GM23338 (cell line): ENCODE measurements around the gene NLRP7. TPM values are rescaled to one million over a fixed set of nuclear protein-coding genes. Genes with fewer than 3 reads are reported as not detected.
"Not testable (repeated sequence)": the region's sequence is repeated elsewhere in the genome, so short reads cannot be mapped to it uniquely, and the experiment has no call there.

Experiments used
- ATAC-seq: fragments of 200-7000 bp; cut with Tn5 transposase; 3 replicates; pipeline ENCODE4 v1.9.1; 2020
- DNase-seq: peaks from one replicate; pipeline ENCODE4 v3.0.0-alpha.2; 2015; ENCODE audit warnings: low spot score
- H2AFZ ChIP-seq: fragments of 200-600 bp; sonication (generic); 2 replicates; pipeline ENCODE4 v1.8.0; 2016; ENCODE audit warnings: antibody characterized with exemption, mild to moderate bottlenecking, moderate library complexity
- H3F3A ChIP-seq: fragments of 200-600 bp; sonication (generic); replicated peaks from 2 replicates; pipeline ENCODE4 v1.8.0; 2017; ENCODE audit warnings: antibody characterized with exemption, mixed run types, low read depth
- H3K27ac ChIP-seq: fragments of 200-600 bp; sonication (generic); 2 replicates; pipeline ENCODE4 v1.6.1; 2016; ENCODE audit warnings: low read depth
- H3K27me3 ChIP-seq: fragments of 200-600 bp; sonication (generic); 2 replicates; pipeline ENCODE4 v1.8.0; 2016; ENCODE audit warnings: mild to moderate bottlenecking, mixed run types, moderate library complexity; ENCODE audit not compliant: insufficient read depth
- H3K36me3 ChIP-seq: fragments of 200-600 bp; sonication (generic); 2 replicates; pipeline ENCODE4 v1.8.0; 2016; ENCODE audit warnings: mild to moderate bottlenecking; ENCODE audit not compliant: insufficient read depth
- H3K4me1 ChIP-seq: fragments of 200-600 bp; sonication (generic); 2 replicates; pipeline ENCODE4 v1.8.0; 2016; ENCODE audit warnings: mild to moderate bottlenecking, moderate library complexity; ENCODE audit not compliant: insufficient read depth
- H3K4me2 ChIP-seq: fragments of 200-600 bp; sonication (generic); 2 replicates; pipeline ENCODE4 v1.7.1; 2017; ENCODE audit warnings: mixed run types
- H3K4me3 ChIP-seq: fragments of 200-600 bp; sonication (generic); 2 replicates; pipeline ENCODE4 v1.6.1; 2016; ENCODE audit warnings: mixed run types
- H3K79me2 ChIP-seq: fragments of 200-600 bp; sonication (generic); replicated peaks from 2 replicates; pipeline ENCODE4 v1.8.0; 2017; ENCODE audit warnings: mild to moderate bottlenecking; ENCODE audit not compliant: insufficient read depth
- H3K9me2 ChIP-seq: fragments of 200-600 bp; sonication (generic); 2 replicates; pipeline ENCODE4 v1.8.0; 2017; ENCODE audit not compliant: insufficient read depth
- H4K20me1 ChIP-seq: fragments of 200-600 bp; sonication (generic); replicated peaks from 2 replicates; pipeline ENCODE4 v1.8.0; 2017; ENCODE audit warnings: mild to moderate bottlenecking; ENCODE audit not compliant: insufficient read depth
- H3K27ac Mint-ChIP-seq: 2 replicates; pipeline ENCODE4 v1.8.0; 2020; ENCODE audit warnings: inconsistent platforms, mild to moderate bottlenecking, moderate library complexity, mixed read lengths
- H3K27me3 Mint-ChIP-seq: 3 replicates; pipeline ENCODE4 v1.8.0; 2022; ENCODE audit warnings: low read depth, mild to moderate bottlenecking, moderate library complexity, mixed read lengths, inconsistent platforms; ENCODE audit not compliant: insufficient read depth, poor library complexity
- H3K36me3 Mint-ChIP-seq: 3 replicates; pipeline ENCODE4 v1.8.0; 2021; ENCODE audit warnings: low read depth, mild to moderate bottlenecking, inconsistent platforms, moderate library complexity, mixed read lengths
- H3K4me1 Mint-ChIP-seq: 3 replicates; pipeline ENCODE4 v1.8.0; 2020; ENCODE audit warnings: mild to moderate bottlenecking, inconsistent platforms, mixed read lengths
- H3K4me3 Mint-ChIP-seq: 3 replicates; pipeline ENCODE4 v1.8.0; 2021; ENCODE audit warnings: moderate library complexity, mild to moderate bottlenecking, inconsistent platforms, mixed read lengths
- H3K9me3 Mint-ChIP-seq: 3 replicates; pipeline ENCODE4 v1.8.0; 2020; ENCODE audit warnings: moderate library complexity, mild to moderate bottlenecking, inconsistent platforms, mixed read lengths
- CREB1 ChIP-seq: fragments of 250-450 bp; sonication (Bioruptor Pico); IDR thresholded peaks from 2 replicates; pipeline ENCODE4 v1.5.0; 2020; ENCODE audit warnings: low read depth, mild to moderate bottlenecking, moderate library complexity
- EZH2phosphoT487 ChIP-seq: fragments of 200-600 bp; sonication (generic); IDR thresholded peaks from one replicate; pipeline ENCODE4 v1.8.1; 2018; ENCODE audit warnings: antibody characterized with exemption; ENCODE audit not compliant: unreplicated experiment
- POLR2AphosphoS5 ChIP-seq: IDR thresholded peaks from 2 replicates; pipeline ENCODE4 v1.6.1; 2016; ENCODE audit warnings: antibody characterized with exemption, low read depth
- ZNF114 ChIP-seq: fragments of 250-450 bp; sonication (Bioruptor Pico); IDR thresholded peaks from 2 replicates; pipeline ENCODE4 v1.5.0; 2020; ENCODE audit warnings: mild to moderate bottlenecking, moderate library complexity
- ZNF331 ChIP-seq: fragments of 250-450 bp; sonication (Bioruptor Pico); IDR thresholded peaks from 2 replicates; pipeline ENCODE4 v1.5.0; 2020; ENCODE audit warnings: low read depth, mild to moderate bottlenecking, moderate library complexity
- polyA plus RNA-seq: library from polyadenylated mRNA; unstranded; fragments of >200 nt; fragmentation: Nextera tagmentation; extraction: Ambion mirVana; gene quantifications from 2 replicates; pipeline ENCODE4 v1.2.1, GENCODE V29; 2016
- total RNA-seq: library from RNA; depleted of rRNA; stranded (reverse); fragments of >200 nt; shearing (Covaris generic); gene quantifications from 2 replicates; pipeline ENCODE4 v1.2.3, GENCODE V29; 2014
- TF ChIP-seq, protein P1 (sequence below), 2 experiments: fragments of 200-600 bp in 1 of 2; sonication (generic) in 1 of 2; conservative IDR thresholded peaks; 2 replicates each; pipeline versions ENCODE4 v1.5.1 to v1.6.1; 2016 to 2017; ENCODE audit warnings: antibody characterized with exemption in 2 of 2, low read depth in 2 of 2, mild to moderate bottlenecking in 2 of 2, moderate library complexity in 1 of 2

NLRP7 gene
- total and polyA plus RNA-seq, 2 experiments from 2014 or later, result 1.2 to 2.2 TPM

- TF ChIP-seq CREB1 (CRISPR knock-in tag) (no peak), EZH2phosphoT487 (no peak), ZNF331 (CRISPR knock-in tag) (no peak), ZNF114 (no peak)
- H3K4me2 ChIP-seq, result peak within 1 kb of the TSS; percentile 64
- Mint-ChIP-seq H3K36me3 (peaks cover 2% of the 10 kb centered on the region; the same call in 2 of the 3 replicates), H3K4me3 (no peak within 1 kb of the TSS), H3K4me1 (peaks cover 15% of the 10 kb centered on the region; the same call in 2 of the 3 replicates), H3K27ac (no peak within 1 kb of the TSS), H3K27me3 (peaks cover 6% of the 10 kb centered on the region), H3K9me3 (peaks cover 21% of the 10 kb centered on the region)
- no peaks in the 10 kb centered on the region for H4K20me1 ChIP-seq
- H3K36me3 ChIP-seq, result no peaks in the 10 kb centered on the region
- peak; percentile 76 for ATAC-seq
- H3K9me2 ChIP-seq, result no peaks in the 10 kb centered on the region
- no peaks in the 10 kb centered on the region for H3K27me3 ChIP-seq
- 0 out of 2 replicates have a peak within 1 kb of the TSS, but pooled peaks have one; percentile 59 for H3K27ac ChIP-seq
- peaks cover 5% of the 10 kb centered on the region; the same call in 1 of the 2 replicates for H3F3A ChIP-seq
- peak within 1 kb of the TSS; percentile 94 for H2AFZ ChIP-seq
- H3K79me2 ChIP-seq, result no peaks in the 10 kb centered on the region
- H3K4me3 ChIP-seq, result no peak within 1 kb of the TSS
- peak; percentile 27 for DNase-seq
- H3K4me1 ChIP-seq, result peaks cover 18% of the 10 kb centered on the region; the same call in 1 of the 2 replicates
Observed at GRCh38 chr19:54905803-54906511, 41.4 kb downstream of the NLRP7 start, which contains the start of gene NCR1. NCR1 (plus strand) TSS chr19:54906148; CDS start chr19:54906188, 40 bp downstream.

DNA sequence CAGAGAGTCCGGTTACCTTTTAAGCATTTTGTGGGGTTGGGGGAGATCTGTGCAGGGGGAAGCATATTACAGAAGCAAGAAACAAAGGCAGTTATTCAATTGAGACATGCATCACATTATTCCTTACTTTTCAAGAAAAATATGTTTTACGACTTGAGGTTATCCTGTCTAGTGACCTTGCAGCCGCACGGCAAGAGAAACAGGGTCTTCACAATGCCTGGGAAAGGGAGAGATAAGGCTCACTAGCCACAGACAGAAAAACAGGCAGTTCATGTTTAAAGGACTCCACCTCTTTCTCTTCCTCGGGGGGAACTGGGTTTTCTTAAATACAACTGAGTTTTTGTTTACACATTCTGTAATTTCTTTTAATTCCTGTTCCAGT lies 41.9 kb downstream of the NLRP7 start:
- ATAC-seq, result no peak
- Mint-ChIP-seq H3K27me3 (peaks cover 2% of the 10 kb centered on the region), H3K9me3 (peaks cover 18% of the 10 kb centered on the region), H3K4me1 (peaks cover 15% of the 10 kb centered on the region; the same call in 2 of the 3 replicates), H3K27ac (no peak overlapping the region), H3K4me3 (no peak overlapping the region), H3K36me3 (peaks cover 2% of the 10 kb centered on the region; the same call in 1 of the 3 replicates)
- no peak overlapping the region for H3K4me3 ChIP-seq
- TF ChIP-seq POLR2AphosphoS5, result no peak
- no peak for TF ChIP-seq ZNF114
- TF ChIP-seq, protein P1, sequence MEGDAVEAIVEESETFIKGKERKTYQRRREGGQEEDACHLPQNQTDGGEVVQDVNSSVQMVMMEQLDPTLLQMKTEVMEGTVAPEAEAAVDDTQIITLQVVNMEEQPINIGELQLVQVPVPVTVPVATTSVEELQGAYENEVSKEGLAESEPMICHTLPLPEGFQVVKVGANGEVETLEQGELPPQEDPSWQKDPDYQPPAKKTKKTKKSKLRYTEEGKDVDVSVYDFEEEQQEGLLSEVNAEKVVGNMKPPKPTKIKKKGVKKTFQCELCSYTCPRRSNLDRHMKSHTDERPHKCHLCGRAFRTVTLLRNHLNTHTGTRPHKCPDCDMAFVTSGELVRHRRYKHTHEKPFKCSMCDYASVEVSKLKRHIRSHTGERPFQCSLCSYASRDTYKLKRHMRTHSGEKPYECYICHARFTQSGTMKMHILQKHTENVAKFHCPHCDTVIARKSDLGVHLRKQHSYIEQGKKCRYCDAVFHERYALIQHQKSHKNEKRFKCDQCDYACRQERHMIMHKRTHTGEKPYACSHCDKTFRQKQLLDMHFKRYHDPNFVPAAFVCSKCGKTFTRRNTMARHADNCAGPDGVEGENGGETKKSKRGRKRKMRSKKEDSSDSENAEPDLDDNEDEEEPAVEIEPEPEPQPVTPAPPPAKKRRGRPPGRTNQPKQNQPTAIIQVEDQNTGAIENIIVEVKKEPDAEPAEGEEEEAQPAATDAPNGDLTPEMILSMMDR (conservative IDR thresholded peaks at IDR 0.05; ENCODE audit: low read depth in 2 of 2), result no peak
- no peak for TF ChIP-seq EZH2phosphoT487
- H3K27ac ChIP-seq, result 0 out of 2 replicates have a peak overlapping the region, but pooled peaks have one; percentile 59
- H3K4me2 ChIP-seq, result peak overlapping the region; percentile 64
- H3K4me1 ChIP-seq, result peaks cover 18% of the 10 kb centered on the region; the same call in 1 of the 2 replicates
- H2AFZ ChIP-seq, result no peak overlapping the region; the same call in 1 of the 2 replicates
- no peak for DNase-seq
- H4K20me1 ChIP-seq, result no peaks in the 10 kb centered on the region
- H3F3A ChIP-seq, result peaks cover 5% of the 10 kb centered on the region; the same call in 1 of the 2 replicates
- H3K79me2 ChIP-seq, result no peaks in the 10 kb centered on the region
- H3K36me3 ChIP-seq, result no peaks in the 10 kb centered on the region
- H3K9me2 ChIP-seq, result no peaks in the 10 kb centered on the region
- no peaks in the 10 kb centered on the region for H3K27me3 ChIP-seq

DNA sequence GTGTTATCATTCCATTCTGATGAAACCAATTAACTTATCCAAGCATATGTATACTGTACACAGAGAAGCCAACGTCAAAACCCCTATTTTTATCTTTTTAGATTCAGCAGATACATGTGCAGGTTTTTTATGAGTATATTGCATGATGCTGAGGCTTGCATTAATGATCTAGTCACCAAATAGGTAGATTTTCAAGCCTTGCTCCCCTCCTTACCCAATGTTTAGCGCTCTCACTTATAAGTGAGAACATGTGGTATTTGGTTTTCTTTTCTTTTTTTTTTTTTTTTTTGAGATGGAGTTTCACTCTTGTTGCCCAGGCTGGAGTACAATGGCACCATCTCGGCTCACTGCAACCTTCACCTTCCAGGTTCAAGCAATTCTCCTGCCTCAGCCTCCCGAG lies 43.1 kb downstream of the NLRP7 start:
- not testable (repeated sequence) for H4K20me1 ChIP-seq, H3K27ac Mint-ChIP-seq, H3K27me3 ChIP-seq, DNase-seq, H3F3A ChIP-seq, H3K4me2 ChIP-seq, H3K36me3 Mint-ChIP-seq, H3K79me2 ChIP-seq, H3K4me3 ChIP-seq, H3K27ac ChIP-seq, H3K9me2 ChIP-seq, ATAC-seq, H3K27me3 Mint-ChIP-seq, H3K4me3 Mint-ChIP-seq, H3K36me3 ChIP-seq, H2AFZ ChIP-seq
- Mint-ChIP-seq H3K4me1 (peaks cover 19% of the 10 kb centered on the region; the same call in 2 of the 3 replicates), H3K9me3 (peaks cover 22% of the 10 kb centered on the region)
- H3K4me1 ChIP-seq, result peaks cover 18% of the 10 kb centered on the region; the same call in 1 of the 2 replicates
